Muscle layer of colon (tissue), 2 donors: Measurements from ENCODE around the gene C15orf61.
A peak's percentile ranks its signal among the peaks of the same experiment; 100 is the strongest.

Source experiments
- H3K27ac ChIP-seq: one replicate; pipeline ENCODE4 v1.7.0; 2013; ENCODE audit warnings: low read depth, mild to moderate bottlenecking, low read length, moderate library complexity
- H3K27me3 ChIP-seq, 2 donors: one replicate each; pipeline ENCODE4 v1.7.0; 2013; ENCODE audit warnings: low read length in 2 of 2, mild to moderate bottlenecking in 2 of 2; ENCODE audit not compliant: insufficient read depth in 2 of 2, control insufficient read depth in 1 of 2
- H3K36me3 ChIP-seq: one replicate; pipeline ENCODE4 v1.7.0; 2013; ENCODE audit warnings: mild to moderate bottlenecking, low read length; ENCODE audit not compliant: insufficient read depth
- H3K4me1 ChIP-seq: one replicate; pipeline ENCODE4 v1.7.0; 2013; ENCODE audit warnings: mild to moderate bottlenecking, low read length; ENCODE audit not compliant: insufficient read depth
- H3K4me3 ChIP-seq, 2 donors: one replicate each; pipeline ENCODE4 v1.7.0; 2013; ENCODE audit warnings: low read length in 2 of 2, low read depth in 1 of 2, mild to moderate bottlenecking in 1 of 2, moderate library complexity in 1 of 2
- H3K9ac ChIP-seq: one replicate; pipeline ENCODE4 v1.7.0; 2013; ENCODE audit warnings: low read length
- H3K9me3 ChIP-seq: one replicate; pipeline ENCODE4 v1.7.0; 2013; ENCODE audit warnings: mild to moderate bottlenecking, low read length
- donor health status: abdominal sarcoma.
- donor health status: Adenocarcinoma of cecum.

Gene C15orf61

GRCh38 chr15:67515557-67515956 lies 5.4 kb upstream of the C15orf61 start:
- Histone ChIP-seq H3K36me3 (peaks cover 19% of the 10 kb centered on the region), H3K4me3 (no peak overlapping the region), H3K9me3 (no peaks in the 10 kb centered on the region)

GRCh38 chr15:67520321-67521028 lies 456 bp upstream of the C15orf61 start:
- Histone ChIP-seq H3K9ac (peak overlapping the region; percentile 73), H3K4me3 (peak overlapping the region; percentile 34 to 93), H3K27me3 (no peaks in the 10 kb centered on the region), H3K27ac (peak overlapping the region; percentile 53), H3K9me3 (no peaks in the 10 kb centered on the region), H3K36me3 (no peaks in the 10 kb centered on the region), H3K4me1 (peaks cover 18% of the 10 kb centered on the region)

More at GRCh38 chr15:67515557-67515956, 5.4 kb upstream of the C15orf61 start:
- no peak overlapping the region for H3K9ac ChIP-seq
- no peaks in the 10 kb centered on the region for H3K27me3 ChIP-seq
- no peaks in the 10 kb centered on the region for H3K4me1 ChIP-seq
- no peak overlapping the region for H3K27ac ChIP-seq

GRCh38 chr15:67521783-67522568 lies 1.0 kb downstream of the C15orf61 start:
- peak overlapping the region; percentile 78 to 93 for H3K4me3 ChIP-seq
- peaks cover 3% of the 10 kb centered on the region for H3K36me3 ChIP-seq
- no peaks in the 10 kb centered on the region for H3K27me3 ChIP-seq
- H3K27ac ChIP-seq, result peak overlapping the region; percentile 97
- no peaks in the 10 kb centered on the region for H3K9me3 ChIP-seq
- H3K9ac ChIP-seq, result peak overlapping the region; percentile 81
- H3K4me1 ChIP-seq, result peaks cover 18% of the 10 kb centered on the region

- Histone ChIP-seq H3K9ac (peak overlapping the region; percentile 81), H3K27ac (no peak overlapping the region), H3K4me3 (peak overlapping the region in 1 of 2 donors; percentile 93), H3K27me3 (no peaks in the 10 kb centered on the region), H3K4me1 (peaks cover 18% of the 10 kb centered on the region), H3K9me3 (no peaks in the 10 kb centered on the region), H3K36me3 (peaks cover 12% of the 10 kb centered on the region)
These were observed 2.4 kb downstream of the C15orf61 start for GRCh38 chr15:67523330-67523729.

- Histone ChIP-seq H3K27ac (no peak overlapping the region), H3K9ac (no peak overlapping the region), H3K4me1 (peaks cover 18% of the 10 kb centered on the region), H3K36me3 (peaks cover 12% of the 10 kb centered on the region), H3K4me3 (no peak overlapping the region), H3K27me3 (no peaks in the 10 kb centered on the region), H3K9me3 (no peaks in the 10 kb centered on the region)
These were observed 3.3 kb downstream of the C15orf61 start for GRCh38 chr15:67524235-67524634.

- Histone ChIP-seq H3K4me3 (no peak overlapping the region), H3K27ac (no peak overlapping the region), H3K4me1 (peaks cover 6% of the 10 kb centered on the region), H3K36me3 (peaks cover 12% of the 10 kb centered on the region), H3K27me3 (no peaks in the 10 kb centered on the region), H3K9ac (no peak overlapping the region), H3K9me3 (no peaks in the 10 kb centered on the region)
These were observed 7.6 kb downstream of the C15orf61 start for GRCh38 chr15:67528513-67528912.

GRCh38 chr15:67531379-67531914 lies 10.5 kb downstream of the C15orf61 start:
- Histone ChIP-seq H3K27me3 (no peaks in the 10 kb centered on the region), H3K9me3 (no peaks in the 10 kb centered on the region), H3K9ac (no peak overlapping the region), H3K4me3 (no peak overlapping the region), H3K36me3 (peaks cover 12% of the 10 kb centered on the region), H3K27ac (no peak overlapping the region), H3K4me1 (no peaks in the 10 kb centered on the region)

GRCh38 chr15:67533873-67534272 lies 12.9 kb downstream of the C15orf61 start:
- H3K9me3 ChIP-seq, result no peaks in the 10 kb centered on the region
- no peak overlapping the region for H3K9ac ChIP-seq
- no peaks in the 10 kb centered on the region for H3K27me3 ChIP-seq
- H3K4me1 ChIP-seq, result no peaks in the 10 kb centered on the region
- H3K27ac ChIP-seq, result no peak overlapping the region
- no peak overlapping the region for H3K4me3 ChIP-seq
- no peaks in the 10 kb centered on the region for H3K36me3 ChIP-seq

GRCh38 chr15:67534360-67534759 lies 13.4 kb downstream of the C15orf61 start:
- no peak overlapping the region for H3K9ac ChIP-seq

GRCh38 chr15:67537771-67538170 lies 16.8 kb downstream of the C15orf61 start:
- H3K4me1 ChIP-seq, result no peaks in the 10 kb centered on the region
- no peak overlapping the region for H3K4me3 ChIP-seq
- no peak overlapping the region for H3K9ac ChIP-seq
- no peaks in the 10 kb centered on the region for H3K36me3 ChIP-seq
- no peak overlapping the region for H3K27ac ChIP-seq
- H3K27me3 ChIP-seq, result no peaks in the 10 kb centered on the region
- H3K9me3 ChIP-seq, result no peaks in the 10 kb centered on the region

More at GRCh38 chr15:67534360-67534759, 13.4 kb downstream of the C15orf61 start:
- H3K27me3 ChIP-seq, result no peaks in the 10 kb centered on the region
- H3K4me3 ChIP-seq, result no peak overlapping the region
- no peaks in the 10 kb centered on the region for H3K4me1 ChIP-seq
- H3K36me3 ChIP-seq, result no peaks in the 10 kb centered on the region
- no peak overlapping the region for H3K27ac ChIP-seq
- H3K9me3 ChIP-seq, result no peaks in the 10 kb centered on the region

GRCh38 chr15:67542420-67543347 lies 21.8 kb downstream of the C15orf61 start, which contains the start of gene MAP2K5:
TSS of gene MAP2K5 (plus strand) at chr15:67542703. CDS start at chr15:67543336, 633 bp downstream.
- H3K4me3 ChIP-seq, result peak within 1 kb of the TSS; percentile 88 to 92
- peaks cover 17% of the 10 kb centered on the region for H3K4me1 ChIP-seq
- H3K27ac ChIP-seq, result peak within 1 kb of the TSS; percentile 93
- peak within 1 kb of the TSS; percentile 89 for H3K9ac ChIP-seq
- H3K9me3 ChIP-seq, result no peaks in the 10 kb centered on the region
- no peaks in the 10 kb centered on the region for H3K27me3 ChIP-seq
- no peaks in the 10 kb centered on the region for H3K36me3 ChIP-seq
